Activated T-cell treated with anti-CD3 and anti-CD28 coated beads for 1 hour (primary cell): Measurements from ENCODE around the gene PPFIBP1.

ENCODE experiments used
- DNase-seq: peaks from one replicate; pipeline ENCODE4 v3.0.0-alpha.2; 2020; ENCODE audit warnings: low read depth

PPFIBP1 gene

GRCh38 chr12:27513155-27513824, 10.7 kb upstream of the PPFIBP1 start:
- DNase-seq: no peak

- DNase-seq: no peak
Observed at GRCh38 chr12:27515671-27516070, 8.3 kb upstream of the PPFIBP1 start.

- DNase-seq: no peak
Observed at GRCh38 chr12:27516625-27517024, 7.4 kb upstream of the PPFIBP1 start.

GRCh38 chr12:27517546-27517945, 6.5 kb upstream of the PPFIBP1 start:
- no peak for DNase-seq

GRCh38 chr12:27517961-27518665, 5.9 kb upstream of the PPFIBP1 start:
- DNase-seq: no peak

GRCh38 chr12:27521066-27521465, 2.9 kb upstream of the PPFIBP1 start:
- no peak for DNase-seq

- DNase-seq: no peak
Observed at GRCh38 chr12:27521981-27522380, 2.0 kb upstream of the PPFIBP1 start.

GRCh38 chr12:27523305-27523641, 733 bp upstream of the PPFIBP1 start:
- no peak for DNase-seq

- DNase-seq: no peak
Observed at GRCh38 chr12:27524494-27524835, 459 bp downstream of the PPFIBP1 start.

GRCh38 chr12:27524839-27525753, 1.1 kb downstream of the PPFIBP1 start:
- no peak for DNase-seq

GRCh38 chr12:27527512-27527911, 3.5 kb downstream of the PPFIBP1 start:
- no peak for DNase-seq

GRCh38 chr12:27528788-27529187, 4.8 kb downstream of the PPFIBP1 start:
- DNase-seq: no peak

- no peak for DNase-seq
Observed at GRCh38 chr12:27530157-27530922, 6.3 kb downstream of the PPFIBP1 start.

GRCh38 chr12:27531896-27532295, 7.9 kb downstream of the PPFIBP1 start:
- no peak for DNase-seq

- no peak for DNase-seq
Observed at GRCh38 chr12:27534060-27534764, 10.2 kb downstream of the PPFIBP1 start.

GRCh38 chr12:27534765-27535161, 10.8 kb downstream of the PPFIBP1 start:
- no peak for DNase-seq

GRCh38 chr12:27535318-27535717, 11.3 kb downstream of the PPFIBP1 start:
- no peak for DNase-seq

GRCh38 chr12:27537855-27538675, 14.1 kb downstream of the PPFIBP1 start:
- no peak for DNase-seq

- DNase-seq: no peak
Observed at GRCh38 chr12:27539191-27539631, 15.2 kb downstream of the PPFIBP1 start.

- DNase-seq: no peak
Observed at GRCh38 chr12:27541031-27541719, 17.2 kb downstream of the PPFIBP1 start.
